IPS-15b (cell line): ENCODE data around the gene LPAR3.

ENCODE experiments used
- H3K27me3 ChIP-seq: one replicate; pipeline ENCODE4 v1.6.1; 2013; ENCODE audit warnings: low read length; ENCODE audit not compliant: control insufficient read depth, insufficient read depth
- H3K36me3 ChIP-seq: one replicate; pipeline ENCODE4 v1.6.1; 2013; ENCODE audit warnings: low read length; ENCODE audit not compliant: control insufficient read depth, insufficient read depth
- H3K4me1 ChIP-seq: one replicate; pipeline ENCODE4 v1.6.1; 2013; ENCODE audit warnings: mild to moderate bottlenecking, low read length; ENCODE audit not compliant: control insufficient read depth, insufficient read depth
- H3K4me3 ChIP-seq: one replicate; pipeline ENCODE4 v1.5.1; 2013; ENCODE audit warnings: low read depth, low read length
- H3K9ac ChIP-seq: one replicate; pipeline ENCODE4 v1.6.1; 2013; ENCODE audit warnings: low read depth, mild to moderate bottlenecking, low read length
- H3K9me3 ChIP-seq: one replicate; pipeline ENCODE4 v1.6.1; 2013; ENCODE audit warnings: mild to moderate bottlenecking, low read length; ENCODE audit not compliant: control insufficient read depth, insufficient read depth

LPAR3 gene, protein sequence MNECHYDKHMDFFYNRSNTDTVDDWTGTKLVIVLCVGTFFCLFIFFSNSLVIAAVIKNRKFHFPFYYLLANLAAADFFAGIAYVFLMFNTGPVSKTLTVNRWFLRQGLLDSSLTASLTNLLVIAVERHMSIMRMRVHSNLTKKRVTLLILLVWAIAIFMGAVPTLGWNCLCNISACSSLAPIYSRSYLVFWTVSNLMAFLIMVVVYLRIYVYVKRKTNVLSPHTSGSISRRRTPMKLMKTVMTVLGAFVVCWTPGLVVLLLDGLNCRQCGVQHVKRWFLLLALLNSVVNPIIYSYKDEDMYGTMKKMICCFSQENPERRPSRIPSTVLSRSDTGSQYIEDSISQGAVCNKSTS

DNA sequence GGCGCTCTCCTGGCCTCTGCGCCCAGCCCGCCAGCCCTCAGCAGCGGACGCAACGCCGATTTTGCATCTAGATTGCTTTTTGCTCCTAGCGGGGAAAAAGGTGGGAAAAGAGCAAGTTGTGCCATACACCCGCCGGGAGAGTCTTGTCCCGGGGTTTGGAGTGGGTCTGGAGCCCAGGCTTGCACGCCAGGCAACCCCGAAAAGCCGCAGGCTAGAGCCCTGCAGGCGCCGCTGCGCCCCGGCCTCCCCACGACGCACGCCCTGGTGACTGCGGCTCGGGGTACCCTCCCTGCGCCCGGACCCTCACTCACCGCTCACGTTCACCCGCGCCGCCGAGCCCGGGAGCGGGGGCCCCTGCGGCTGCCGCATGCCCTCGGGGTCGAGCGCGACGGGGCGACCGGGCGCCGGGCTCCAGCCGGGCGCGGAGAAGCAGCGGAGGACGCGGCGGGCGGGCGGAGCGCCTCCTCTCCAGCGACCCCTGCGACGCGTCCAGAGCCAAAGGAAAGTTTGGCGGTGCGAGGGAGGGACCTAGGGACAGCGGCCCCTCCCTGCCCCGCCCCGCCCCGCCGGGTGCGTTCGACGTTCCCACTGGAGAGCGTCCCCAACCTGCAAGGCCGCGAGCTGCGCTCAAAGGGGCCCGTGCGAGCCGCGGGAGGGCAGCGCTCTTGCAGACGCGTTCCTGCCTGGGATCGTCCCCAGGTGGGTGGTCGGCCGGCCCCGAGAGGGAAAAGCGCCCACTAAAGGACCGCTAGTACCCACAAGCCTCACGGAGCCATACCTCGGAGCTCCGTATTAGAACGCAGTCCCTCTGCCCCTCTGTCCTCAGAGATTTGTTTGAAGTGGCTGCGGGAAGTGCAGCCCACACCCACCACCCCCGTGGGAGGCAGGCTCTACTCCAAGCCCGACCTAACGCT, at the start of gene LPAR3:
LPAR3 (minus strand) TSS at position 502 of the 914 bp plus-strand sequence. CDS start 27,086 bp downstream, outside the sequence.
- no peaks in the 10 kb centered on the region for H3K9me3 ChIP-seq
- H3K27me3 ChIP-seq = peaks cover 20% of the 10 kb centered on the region
- no peak within 1 kb of the TSS for H3K9ac ChIP-seq
- peak within 1 kb of the TSS; percentile 82 for H3K4me3 ChIP-seq
- peaks cover 9% of the 10 kb centered on the region for H3K4me1 ChIP-seq
- H3K36me3 ChIP-seq = no peaks in the 10 kb centered on the region

DNA sequence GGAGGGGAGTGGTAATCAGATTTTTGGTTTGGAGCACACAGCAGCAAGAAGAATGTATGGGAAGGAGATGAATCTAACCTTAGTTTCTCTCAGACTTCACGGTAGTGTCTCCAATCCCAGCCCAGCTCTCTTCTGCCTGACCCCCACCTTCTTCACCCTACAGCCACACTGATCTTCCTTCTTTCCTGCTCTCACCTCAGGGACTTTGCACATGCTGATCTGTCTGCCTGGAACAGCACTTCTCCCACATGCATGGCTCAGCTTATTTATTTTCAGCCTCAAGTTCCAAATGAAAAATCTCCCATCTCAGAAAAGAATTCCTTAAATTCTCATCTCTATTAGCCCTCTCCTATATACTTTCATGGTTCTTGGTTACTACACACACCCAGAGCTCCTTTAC, 48.8 kb upstream of the LPAR3 start:
- Histone ChIP-seq H3K36me3 (no peaks in the 10 kb centered on the region), H3K9ac (no peak overlapping the region), H3K4me3 (no peak overlapping the region), H3K9me3 (no peaks in the 10 kb centered on the region), H3K4me1 (peaks cover 8% of the 10 kb centered on the region), H3K27me3 (no peaks in the 10 kb centered on the region)

DNA sequence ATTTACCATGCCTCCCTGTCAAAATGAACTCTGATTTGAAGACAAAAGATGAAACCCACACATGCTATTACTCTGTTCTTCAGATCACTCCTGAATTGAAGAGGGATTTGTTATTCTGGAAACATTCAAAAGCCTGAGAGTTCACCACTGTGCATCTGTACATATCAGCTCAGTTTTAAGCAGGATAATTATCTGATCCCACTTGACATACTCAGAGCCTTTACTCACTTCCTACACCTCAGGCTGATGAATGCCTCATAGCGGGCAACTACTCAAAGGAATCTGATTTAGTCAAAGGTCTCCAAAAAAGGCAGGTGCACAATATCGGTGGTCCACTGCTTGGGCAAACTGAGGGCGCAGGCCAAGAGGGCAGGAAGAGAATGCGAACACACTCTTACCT, 47.5 kb upstream of the LPAR3 start:
- Histone ChIP-seq H3K4me3 (no peak overlapping the region), H3K36me3 (no peaks in the 10 kb centered on the region), H3K27me3 (no peaks in the 10 kb centered on the region), H3K9me3 (no peaks in the 10 kb centered on the region), H3K9ac (no peak overlapping the region), H3K4me1 (peaks cover 8% of the 10 kb centered on the region)

DNA sequence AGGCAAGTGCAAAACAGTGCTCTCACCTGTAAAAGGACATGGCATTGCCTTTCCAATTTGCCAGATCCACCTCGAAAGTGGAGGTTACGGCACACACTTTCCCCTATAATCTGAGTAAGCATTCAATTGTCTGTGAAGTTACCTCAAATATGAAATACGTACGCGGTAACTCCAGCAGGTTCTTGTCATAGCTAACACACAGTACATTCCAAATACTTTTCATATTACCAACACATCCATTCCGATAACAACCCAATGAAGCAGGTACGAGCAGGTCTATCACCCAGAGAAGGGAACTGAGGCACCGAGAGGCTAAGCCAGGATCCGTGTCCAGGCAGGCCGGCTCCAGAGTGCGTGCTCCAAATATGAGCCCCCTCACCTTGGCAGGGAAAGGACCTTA, 46.8 kb upstream of the LPAR3 start:
- no peak overlapping the region for H3K9ac ChIP-seq
- H3K4me3 ChIP-seq = no peak overlapping the region
- H3K27me3 ChIP-seq = no peaks in the 10 kb centered on the region
- H3K36me3 ChIP-seq = no peaks in the 10 kb centered on the region
- H3K9me3 ChIP-seq = no peaks in the 10 kb centered on the region
- peaks cover 2% of the 10 kb centered on the region for H3K4me1 ChIP-seq

DNA sequence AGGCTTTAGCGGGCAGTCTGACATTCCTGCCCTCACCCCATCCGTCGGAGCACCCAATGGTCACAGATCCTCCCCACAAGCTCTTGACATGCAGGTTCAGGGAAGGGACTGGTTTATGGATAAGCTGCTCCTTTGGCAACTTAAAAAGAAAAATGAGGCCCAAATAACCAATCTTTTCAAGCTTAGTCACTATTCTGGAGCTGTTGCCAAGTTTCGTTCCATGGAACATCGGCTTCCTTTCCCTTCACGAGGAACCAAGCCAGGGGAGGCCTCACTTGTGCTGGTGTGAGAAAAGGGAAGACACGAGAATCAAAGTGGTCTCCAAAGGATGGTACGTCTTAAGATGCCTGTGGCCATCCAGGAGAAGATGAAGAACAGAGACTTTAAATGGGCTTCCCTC, 46.1 kb upstream of the LPAR3 start:
- H3K36me3 ChIP-seq = no peaks in the 10 kb centered on the region
- H3K27me3 ChIP-seq = no peaks in the 10 kb centered on the region
- no peak overlapping the region for H3K9ac ChIP-seq
- H3K4me1 ChIP-seq = no peaks in the 10 kb centered on the region
- no peak overlapping the region for H3K4me3 ChIP-seq
- H3K9me3 ChIP-seq = no peaks in the 10 kb centered on the region

DNA sequence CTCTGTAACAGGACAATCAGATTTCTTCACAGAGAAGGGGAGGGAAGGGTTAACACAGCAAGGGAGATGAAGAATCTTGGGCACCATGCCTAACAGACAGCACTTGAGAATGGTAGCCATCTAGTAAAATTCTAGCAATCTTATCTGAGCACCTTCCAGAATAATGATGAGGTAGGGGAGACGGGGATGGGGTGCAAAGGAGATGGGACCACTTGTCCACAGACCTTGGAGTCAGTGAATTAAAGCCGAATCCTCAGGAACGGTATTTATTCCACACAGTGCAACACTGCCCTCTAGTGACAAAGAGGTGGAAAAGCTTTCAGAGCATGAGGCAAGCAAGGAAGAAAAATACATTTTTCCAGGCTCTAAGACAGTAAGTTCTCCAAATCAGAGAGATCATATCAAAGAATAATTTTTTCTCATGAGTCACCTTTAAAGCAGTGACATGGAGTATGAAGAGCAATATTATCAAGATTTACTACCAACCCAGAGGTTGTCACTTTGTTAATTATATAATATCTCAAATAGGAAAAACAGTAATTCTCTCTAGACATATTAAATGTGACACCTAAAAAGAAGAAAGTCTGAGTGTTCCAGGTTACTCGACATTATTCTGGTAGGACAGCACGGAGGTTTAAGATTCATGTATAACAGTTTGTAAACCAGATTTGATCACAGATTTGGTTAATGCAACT, 43.3 kb upstream of the LPAR3 start:
- no peak overlapping the region for H3K4me3 ChIP-seq
- no peaks in the 10 kb centered on the region for H3K36me3 ChIP-seq
- H3K27me3 ChIP-seq = no peaks in the 10 kb centered on the region
- no peak overlapping the region for H3K9ac ChIP-seq
- H3K9me3 ChIP-seq = no peaks in the 10 kb centered on the region
- H3K4me1 ChIP-seq = no peaks in the 10 kb centered on the region

DNA sequence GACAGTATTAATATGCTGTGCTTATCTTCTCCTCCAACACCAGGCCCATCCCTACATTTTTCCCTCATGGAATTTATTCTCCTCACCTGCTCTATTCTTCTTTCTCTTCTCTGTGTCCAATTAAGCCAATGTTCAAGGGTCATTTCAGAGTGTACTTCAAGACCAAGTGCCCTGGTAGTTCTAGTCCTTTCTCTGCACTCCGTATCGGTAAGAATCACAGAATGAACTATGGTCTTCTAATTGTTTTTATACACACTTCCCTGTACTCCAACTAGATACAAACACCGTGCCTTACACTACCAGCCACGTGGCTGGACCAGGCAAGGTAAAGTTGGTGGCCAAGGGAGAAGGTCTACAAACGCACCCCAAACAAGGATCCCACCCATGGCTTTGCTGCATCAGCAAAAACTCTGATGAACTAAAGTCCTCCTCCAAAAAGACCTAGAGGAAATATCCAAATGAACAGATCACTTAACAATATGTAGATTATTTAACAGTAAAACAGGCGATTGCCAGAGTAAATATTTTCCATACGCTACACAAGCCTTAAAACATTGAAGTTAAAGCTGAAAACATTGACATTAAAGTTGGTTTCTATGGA, 40.1 kb upstream of the LPAR3 start:
- no peaks in the 10 kb centered on the region for H3K9me3 ChIP-seq
- no peak overlapping the region for H3K4me3 ChIP-seq
- no peaks in the 10 kb centered on the region for H3K27me3 ChIP-seq
- H3K4me1 ChIP-seq = peaks cover 3% of the 10 kb centered on the region
- no peaks in the 10 kb centered on the region for H3K36me3 ChIP-seq
- H3K9ac ChIP-seq = no peak overlapping the region

DNA sequence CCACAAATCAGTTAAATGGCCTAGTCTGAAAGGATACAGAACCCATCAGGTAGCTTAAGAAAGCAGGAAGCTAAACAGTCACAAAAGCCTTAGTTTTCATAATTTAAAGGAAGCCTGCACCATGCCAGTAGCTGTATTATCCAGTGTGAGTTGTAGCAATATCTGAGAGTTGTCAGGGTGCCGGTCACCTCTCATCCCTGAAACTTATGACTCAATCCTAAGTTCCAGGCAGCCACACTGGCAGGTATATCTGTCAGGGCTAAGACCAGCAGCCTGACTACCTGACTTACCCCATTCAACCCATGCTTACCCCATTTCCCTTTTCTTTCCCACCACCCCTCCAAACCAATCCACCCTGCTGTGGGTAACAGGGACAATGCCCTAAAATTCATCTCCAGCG, 37.8 kb upstream of the LPAR3 start:
- Histone ChIP-seq H3K27me3 (no peaks in the 10 kb centered on the region), H3K36me3 (no peaks in the 10 kb centered on the region), H3K9me3 (no peaks in the 10 kb centered on the region), H3K4me3 (no peak overlapping the region), H3K9ac (no peak overlapping the region), H3K4me1 (peaks cover 3% of the 10 kb centered on the region)

DNA sequence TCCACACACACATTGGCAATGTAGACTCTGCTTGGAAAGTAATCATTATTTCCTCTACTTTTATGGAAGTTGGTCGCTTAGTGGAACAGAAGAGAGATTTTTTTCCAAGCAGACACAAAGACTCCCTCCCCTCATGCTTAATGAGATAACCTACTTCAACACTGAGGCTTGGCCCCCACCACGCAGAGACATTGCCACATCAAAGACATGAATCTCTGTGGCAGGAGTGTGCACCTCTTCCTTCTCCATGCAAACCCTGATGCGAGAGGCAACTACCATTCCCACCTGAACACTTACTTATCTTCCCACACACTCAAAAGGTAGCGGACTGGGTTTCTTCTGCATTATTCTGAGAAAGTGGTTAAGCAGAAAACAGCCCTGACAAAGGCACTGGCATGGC, 37.3 kb upstream of the LPAR3 start:
- Histone ChIP-seq H3K36me3 (no peaks in the 10 kb centered on the region), H3K27me3 (no peaks in the 10 kb centered on the region), H3K4me1 (peaks cover 3% of the 10 kb centered on the region), H3K9me3 (no peaks in the 10 kb centered on the region), H3K9ac (no peak overlapping the region), H3K4me3 (no peak overlapping the region)

DNA sequence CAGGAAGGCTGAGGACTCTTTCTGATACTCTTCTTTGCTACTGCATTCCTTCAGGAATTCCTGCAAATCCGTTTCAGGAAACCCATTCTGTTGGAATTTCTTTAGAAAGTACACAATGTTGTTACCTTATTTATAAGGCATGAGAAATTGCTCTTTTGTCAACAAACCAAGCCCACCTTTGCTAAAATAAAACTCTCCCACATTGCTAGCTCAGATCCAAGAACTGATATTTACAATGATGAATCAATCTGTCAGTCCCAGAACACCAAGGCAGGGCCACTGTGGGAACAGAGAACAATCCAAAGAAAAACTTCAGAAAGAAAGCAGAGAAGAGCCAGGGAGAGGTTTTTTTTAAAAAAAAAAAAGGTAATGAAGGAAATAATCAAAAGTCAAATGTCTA, 36.6 kb upstream of the LPAR3 start:
- H3K27me3 ChIP-seq = no peaks in the 10 kb centered on the region
- no peak overlapping the region for H3K4me3 ChIP-seq
- H3K9ac ChIP-seq = no peak overlapping the region
- no peaks in the 10 kb centered on the region for H3K9me3 ChIP-seq
- H3K4me1 ChIP-seq = peaks cover 3% of the 10 kb centered on the region
- H3K36me3 ChIP-seq = no peaks in the 10 kb centered on the region

DNA sequence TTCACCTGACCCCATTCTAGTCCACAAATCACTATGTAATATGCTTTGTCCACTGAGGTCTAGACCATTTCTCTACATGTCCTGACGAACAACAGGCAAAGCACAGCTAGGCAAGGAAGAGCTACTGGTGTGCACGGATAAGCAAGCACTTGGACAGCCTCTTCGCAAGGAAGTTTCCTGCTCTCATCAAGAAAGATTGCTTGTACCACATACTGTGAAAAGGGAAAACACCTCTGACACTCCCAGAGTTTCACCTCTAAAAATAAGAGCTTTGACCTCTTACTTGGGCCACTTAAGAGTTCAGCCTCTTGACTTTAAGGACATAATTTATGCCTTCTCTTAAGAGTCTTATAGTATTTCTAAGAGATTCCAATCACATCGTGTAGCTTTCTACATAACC, 36.0 kb upstream of the LPAR3 start:
- H3K27me3 ChIP-seq = no peaks in the 10 kb centered on the region
- H3K4me3 ChIP-seq = no peak overlapping the region
- H3K36me3 ChIP-seq = no peaks in the 10 kb centered on the region
- H3K9ac ChIP-seq = no peak overlapping the region
- H3K4me1 ChIP-seq = peaks cover 3% of the 10 kb centered on the region
- H3K9me3 ChIP-seq = no peaks in the 10 kb centered on the region
